Keratinocyte (primary cell): Measurements from ENCODE around the gene PTPRD.

Experiments used
- CTCF ChIP-seq, 3 experiments: IDR thresholded peaks in 1 of 3; conservative IDR thresholded peaks in 1 of 3; optimal IDR thresholded peaks in 1 of 3; 2 replicates in 2 of 3; 3 replicates in 1 of 3; pipeline versions ENCODE3 to v1.5.1; 2011; ENCODE audit warnings: low read length in 3 of 3, mild to moderate bottlenecking in 3 of 3, moderate library complexity in 2 of 3, control low read depth in 1 of 3, inconsistent platforms in 1 of 3; ENCODE audit not compliant: insufficient read depth in 2 of 3; ENCODE audit errors: extremely low read depth in 1 of 3
- EZH2 ChIP-seq: IDR thresholded peaks from one replicate; pipeline ENCODE4 v1.6.1; 2012; ENCODE audit warnings: inconsistent platforms, mild to moderate bottlenecking, low read length, moderate library complexity

GRCh38 chr9:8265281-8265680 is 2347.5 kb downstream of the PTPRD start:
- TF ChIP-seq CTCF (optimal IDR thresholded peaks at IDR 0.05 in 1 of 3, IDR thresholded peaks at IDR 0.05 in 1 of 3, conservative IDR thresholded peaks at IDR 0.05 in 1 of 3; ENCODE audit: extremely low read depth in 1 of 3, insufficient read depth in 2 of 3, low read length in 3 of 3) (no peak), EZH2 (no peak)
